GM18498 (cell line): ENCODE data around the gene ABCB10.
"Not testable (repeated sequence)": the region's sequence is repeated elsewhere in the genome, so short reads cannot be mapped to it uniquely, and the experiment has no call there.

Experiments
- ATAC-seq: cut with Tn5 transposase; IDR thresholded peaks from one replicate; pipeline ENCODE4 v1.9.1; 2021; ENCODE audit warnings: mild to moderate bottlenecking, moderate library complexity; ENCODE audit not compliant: unreplicated experiment

ABCB10 gene

DNA sequence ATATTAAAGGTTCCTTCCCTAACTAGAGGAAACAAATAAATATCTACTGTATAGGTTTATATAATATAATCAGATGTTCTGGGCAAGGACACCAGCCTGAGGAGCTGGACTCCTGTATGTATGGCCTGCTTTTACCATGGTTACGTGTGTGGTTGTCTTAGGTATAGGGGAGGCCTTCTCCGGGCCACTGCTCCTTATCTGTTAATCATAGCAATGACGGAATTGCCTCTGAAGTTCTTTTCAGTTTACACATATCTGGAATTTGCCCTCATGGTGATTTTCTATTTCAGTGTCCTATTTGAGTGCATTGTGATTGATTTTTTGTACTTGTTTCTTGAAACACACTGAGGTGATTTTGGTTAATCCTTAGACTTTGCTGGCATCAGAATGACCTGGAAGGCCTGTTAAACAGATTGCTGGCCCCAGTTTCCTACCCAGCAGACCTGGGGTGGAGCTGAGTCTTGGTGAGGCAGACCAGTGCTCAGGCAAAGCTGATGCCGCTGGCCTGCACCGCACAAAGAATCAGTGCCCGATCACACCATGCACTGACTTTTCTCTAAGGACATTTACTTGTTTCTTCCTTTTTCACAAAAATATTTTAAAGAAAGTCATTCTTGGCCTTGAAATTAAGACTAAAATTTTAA lies 18.5 kb downstream of the ABCB10 start:
- ATAC-seq = no peak

DNA sequence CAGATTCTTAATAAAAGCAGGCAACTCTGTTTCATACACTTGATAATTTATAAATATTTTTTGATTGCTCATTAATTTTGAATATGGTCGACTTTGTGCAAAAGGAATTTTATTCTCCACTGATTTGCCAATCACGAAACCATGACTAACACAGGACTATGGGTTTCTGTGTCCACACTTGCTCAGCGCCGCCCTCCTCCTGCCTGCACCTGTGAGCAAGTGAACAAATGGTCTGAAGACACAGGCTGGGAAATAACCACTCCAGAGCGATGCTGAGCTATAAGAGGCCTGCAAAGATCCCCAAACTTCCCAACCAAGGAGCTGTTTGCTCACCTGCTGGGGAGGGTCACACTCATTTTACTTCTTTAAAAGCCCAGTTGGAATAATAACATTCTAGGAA lies 19.6 kb downstream of the ABCB10 start:
- ATAC-seq = no peak

DNA sequence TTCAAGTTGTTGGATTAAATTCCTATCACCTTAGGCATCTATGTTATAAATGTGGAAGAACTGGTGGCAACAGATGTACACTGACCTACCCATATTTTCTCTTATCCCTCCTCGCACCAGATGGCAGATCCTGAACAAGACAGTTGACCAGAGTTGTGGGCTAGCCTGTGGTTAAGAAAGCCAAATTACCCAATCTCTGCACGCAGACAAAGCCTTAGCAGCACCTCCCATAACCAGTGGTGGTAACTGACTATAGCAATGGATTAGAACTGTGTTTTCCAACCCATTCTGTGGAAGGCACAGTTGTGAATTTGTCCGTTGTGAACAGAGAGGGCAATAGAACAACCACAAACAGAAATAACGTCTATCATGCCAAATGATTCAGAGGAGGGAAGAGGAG lies 20.6 kb downstream of the ABCB10 start:
- no peak for ATAC-seq

DNA sequence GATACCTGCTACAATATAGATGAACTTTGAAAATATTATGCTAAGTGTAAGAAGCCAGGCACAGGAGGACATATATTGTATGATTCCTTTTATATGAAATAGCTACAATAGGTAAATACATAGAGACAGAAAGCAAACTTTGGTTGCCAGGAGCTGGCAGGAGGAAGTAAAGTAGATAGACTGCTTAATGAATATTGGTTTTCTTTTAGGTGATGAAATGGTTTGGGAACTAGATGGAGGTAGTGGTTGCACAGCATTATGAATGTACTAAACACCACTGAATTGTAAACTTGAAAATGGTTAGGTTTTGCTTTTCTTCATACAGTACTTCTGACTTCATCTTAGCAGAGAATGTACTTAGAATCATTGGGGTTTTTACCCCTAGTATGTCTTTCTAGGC lies 21.5 kb downstream of the ABCB10 start:
- no peak for ATAC-seq

DNA sequence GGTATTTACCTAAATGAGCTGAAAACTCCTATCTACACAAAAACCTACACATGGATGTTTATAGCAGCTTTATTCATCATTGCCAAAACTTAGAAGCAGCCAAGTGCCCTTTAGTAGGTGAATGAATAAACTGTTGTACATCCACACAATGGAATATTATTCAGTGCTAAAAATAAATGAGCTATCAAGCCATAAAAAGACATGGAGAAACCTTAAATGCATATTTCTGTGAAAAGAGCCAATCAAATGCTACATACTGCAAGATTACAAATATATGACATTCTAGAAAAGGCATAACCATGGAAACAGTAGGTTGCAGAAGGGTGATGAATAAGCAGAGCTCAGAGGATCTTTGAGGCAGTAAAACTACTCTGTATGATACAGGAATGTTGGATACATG lies 23.3 kb downstream of the ABCB10 start:
- ATAC-seq = no peak

DNA sequence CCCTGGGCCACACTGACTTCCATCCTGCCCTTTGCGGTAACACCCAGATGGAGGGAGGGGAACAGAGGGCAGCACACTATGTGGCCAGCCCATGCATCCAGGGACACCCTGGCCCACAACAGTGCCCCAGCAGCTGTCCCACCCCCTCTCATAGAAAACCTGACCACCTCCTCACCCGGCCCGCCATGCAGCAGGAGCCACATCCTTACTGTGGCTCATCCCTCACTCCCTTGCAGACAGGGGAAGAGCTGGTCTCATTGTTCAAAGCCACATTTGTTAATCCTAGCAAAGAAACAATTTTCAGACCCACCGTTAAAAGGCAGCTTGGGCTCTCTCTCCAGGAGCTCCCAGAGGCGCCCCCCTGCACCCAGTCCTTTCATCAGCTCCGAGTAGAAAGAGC lies 27.2 kb downstream of the ABCB10 start:
- ATAC-seq = no peak

DNA sequence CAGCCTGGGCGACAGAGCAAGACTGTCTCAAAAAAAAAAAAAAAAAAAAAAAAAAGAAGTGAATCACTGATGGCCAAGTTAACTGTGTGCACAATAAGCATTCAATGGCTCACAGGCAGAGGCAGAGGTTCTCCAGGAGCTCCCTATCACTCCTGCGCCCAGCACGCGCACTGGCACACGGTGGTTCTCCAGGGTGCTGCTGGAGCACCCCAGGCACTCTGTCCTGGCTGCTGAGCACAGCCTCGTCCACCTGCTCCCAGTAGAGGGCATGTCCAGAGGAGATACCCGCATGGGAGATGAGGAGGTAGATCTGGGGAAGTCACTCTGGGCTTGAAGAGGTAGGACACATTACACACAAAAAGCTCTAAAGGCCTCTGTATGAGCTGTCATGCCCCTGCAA lies 28.9 kb downstream of the ABCB10 start:
- no peak for ATAC-seq

DNA sequence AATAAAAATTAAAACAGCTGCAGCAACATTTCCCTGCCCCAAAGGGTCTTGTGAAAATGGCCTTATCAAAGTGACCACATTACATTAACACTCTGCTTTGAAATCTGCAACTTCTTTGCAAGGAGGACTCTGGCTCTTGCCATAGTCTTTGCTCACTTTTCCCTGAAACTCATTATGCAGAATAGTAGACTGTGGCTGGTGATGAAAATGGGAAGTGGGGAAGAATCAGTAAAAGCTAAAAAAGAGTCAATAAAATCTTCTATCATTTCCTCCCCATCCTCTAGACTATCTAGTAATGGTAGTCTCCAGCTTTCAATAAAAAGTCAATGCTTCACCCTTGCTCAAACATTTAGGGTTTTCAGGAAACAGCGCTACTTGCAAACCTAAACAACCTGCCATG lies 31.8 kb downstream of the ABCB10 start:
- ATAC-seq = no peak

DNA sequence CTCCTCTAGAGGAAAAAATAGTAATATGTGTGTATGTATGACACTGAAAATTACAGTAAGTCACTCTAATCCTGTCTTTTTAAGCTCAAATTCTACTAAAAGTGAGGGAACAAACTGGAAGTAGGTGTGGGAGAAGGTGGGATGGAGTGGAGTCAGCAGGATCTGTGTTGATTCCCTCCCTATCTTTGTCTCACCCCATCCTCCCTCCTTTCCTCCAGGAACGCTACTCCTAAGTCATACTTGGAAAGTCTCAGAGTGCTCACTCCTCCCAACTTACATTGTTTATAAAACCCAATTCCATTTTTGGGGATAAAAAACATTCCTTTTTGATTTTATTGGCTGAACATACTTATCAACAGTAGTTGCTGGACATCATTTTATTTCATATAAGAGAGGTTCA lies 35.5 kb downstream of the ABCB10 start:
- no peak for ATAC-seq

DNA sequence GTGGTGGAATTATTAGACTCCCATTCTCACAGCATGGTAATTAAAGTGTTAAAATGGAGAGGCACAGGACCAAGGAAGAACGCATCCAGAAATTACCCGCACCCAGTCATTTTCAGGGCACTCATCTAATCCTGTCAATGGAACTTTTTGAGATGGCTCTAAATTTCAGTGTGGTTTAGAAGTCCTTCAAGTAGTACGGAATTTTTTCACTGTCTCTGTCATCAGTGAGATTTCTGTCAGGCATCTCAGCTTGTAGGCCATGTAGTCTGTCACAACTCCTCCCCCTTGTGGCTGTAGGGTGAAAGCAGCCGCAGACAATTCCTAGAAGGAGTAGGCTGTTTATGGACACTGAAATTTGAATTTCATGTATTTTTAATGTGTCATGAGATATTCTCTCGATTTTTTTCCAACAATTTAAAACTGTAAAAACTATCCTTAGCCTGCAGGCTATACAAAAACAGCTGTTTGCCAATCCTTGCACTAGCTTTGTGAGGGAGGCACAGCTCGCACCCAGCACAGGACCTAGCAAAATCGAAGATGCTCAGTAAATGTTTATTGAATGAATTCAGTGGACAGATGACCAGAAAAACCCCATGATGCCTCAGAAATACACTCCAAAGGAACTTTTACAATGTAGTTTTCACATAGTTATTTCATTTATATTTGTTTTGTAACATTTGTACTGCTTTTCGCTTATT lies 43.8 kb downstream of the ABCB10 start:
- peak; percentile 80 for ATAC-seq

DNA sequence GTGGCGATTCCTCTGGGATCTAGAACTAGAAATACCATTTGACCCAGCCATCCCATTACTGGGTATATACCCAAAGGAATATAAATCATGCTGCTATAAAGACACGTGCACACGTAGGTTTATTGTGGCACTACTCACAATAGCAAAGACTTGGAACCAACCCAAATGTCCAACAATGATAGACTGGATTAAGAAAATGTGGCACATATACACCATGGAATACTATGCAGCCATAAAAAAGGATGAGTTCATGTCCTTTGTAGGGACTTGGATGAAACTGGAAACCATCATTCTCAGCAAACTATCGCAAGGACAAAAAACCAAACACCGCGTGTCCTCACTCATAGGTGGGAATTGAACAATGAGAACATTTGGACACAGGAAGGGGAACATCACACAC lies 46.9 kb downstream of the ABCB10 start:
- ATAC-seq = not testable (repeated sequence)

DNA sequence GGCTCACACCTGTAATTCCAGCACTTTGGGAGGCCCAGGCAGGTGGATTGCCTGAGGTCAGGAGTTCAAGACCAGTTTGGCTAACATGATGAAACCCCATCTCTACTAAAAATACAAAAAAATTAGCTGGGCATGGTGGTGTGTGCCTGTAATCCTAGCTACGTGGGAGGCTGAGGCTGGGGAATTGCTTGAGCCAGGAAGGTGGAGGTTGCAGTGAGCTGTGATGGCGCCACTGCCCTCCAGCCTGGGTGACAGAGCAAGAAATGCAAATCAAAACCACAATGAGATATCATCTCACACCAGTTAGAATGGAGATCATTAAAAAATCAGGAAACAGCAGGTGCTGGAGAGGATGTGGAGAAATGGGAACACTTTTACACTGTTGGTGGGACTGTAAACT lies 47.3 kb downstream of the ABCB10 start:
- not testable (repeated sequence) for ATAC-seq

DNA sequence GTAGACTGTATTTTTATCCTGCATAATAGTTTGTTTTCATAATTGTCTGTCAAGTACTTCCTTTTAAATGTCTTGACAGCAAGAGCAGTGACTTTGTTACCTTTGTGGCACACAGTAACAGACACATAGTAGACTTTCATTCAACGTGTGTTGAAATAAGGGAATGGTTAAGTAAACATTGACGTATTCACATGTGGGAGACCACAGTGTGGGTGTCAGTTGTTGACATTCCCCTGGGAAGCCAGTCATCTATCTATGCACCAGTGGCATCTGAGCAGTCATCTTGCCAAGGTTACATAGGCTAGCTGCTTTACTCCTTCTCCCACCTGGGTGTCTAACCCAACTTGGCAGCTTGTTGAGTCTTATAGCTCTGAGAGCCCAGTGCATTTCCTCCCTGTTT lies 48.9 kb downstream of the ABCB10 start:
- no peak for ATAC-seq

DNA sequence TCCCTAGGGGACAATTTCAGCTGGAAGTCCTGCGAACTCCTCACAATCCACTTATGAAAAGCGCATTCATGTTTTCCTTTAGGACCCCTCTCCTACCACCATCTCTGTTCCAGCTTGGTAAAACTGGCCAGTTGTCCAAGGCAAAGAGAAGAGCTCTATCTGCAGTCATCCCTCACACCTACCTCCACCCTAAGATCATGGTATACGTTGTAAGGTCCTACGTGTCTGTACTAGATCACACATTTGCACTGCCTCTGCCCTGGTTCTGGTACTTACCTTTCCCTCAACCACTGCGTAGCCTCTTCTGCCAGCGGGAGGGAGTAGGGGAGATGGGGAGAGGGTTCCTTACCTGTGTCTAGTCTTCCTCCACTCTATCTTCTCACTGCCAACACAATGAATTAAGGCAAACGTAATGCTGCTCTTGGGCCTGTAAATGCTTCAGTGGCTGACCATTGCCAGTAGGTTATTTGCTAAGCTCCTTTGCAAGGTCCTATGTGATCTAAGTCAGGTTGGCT lies 49.6 kb downstream of the ABCB10 start:
- no peak for ATAC-seq

DNA sequence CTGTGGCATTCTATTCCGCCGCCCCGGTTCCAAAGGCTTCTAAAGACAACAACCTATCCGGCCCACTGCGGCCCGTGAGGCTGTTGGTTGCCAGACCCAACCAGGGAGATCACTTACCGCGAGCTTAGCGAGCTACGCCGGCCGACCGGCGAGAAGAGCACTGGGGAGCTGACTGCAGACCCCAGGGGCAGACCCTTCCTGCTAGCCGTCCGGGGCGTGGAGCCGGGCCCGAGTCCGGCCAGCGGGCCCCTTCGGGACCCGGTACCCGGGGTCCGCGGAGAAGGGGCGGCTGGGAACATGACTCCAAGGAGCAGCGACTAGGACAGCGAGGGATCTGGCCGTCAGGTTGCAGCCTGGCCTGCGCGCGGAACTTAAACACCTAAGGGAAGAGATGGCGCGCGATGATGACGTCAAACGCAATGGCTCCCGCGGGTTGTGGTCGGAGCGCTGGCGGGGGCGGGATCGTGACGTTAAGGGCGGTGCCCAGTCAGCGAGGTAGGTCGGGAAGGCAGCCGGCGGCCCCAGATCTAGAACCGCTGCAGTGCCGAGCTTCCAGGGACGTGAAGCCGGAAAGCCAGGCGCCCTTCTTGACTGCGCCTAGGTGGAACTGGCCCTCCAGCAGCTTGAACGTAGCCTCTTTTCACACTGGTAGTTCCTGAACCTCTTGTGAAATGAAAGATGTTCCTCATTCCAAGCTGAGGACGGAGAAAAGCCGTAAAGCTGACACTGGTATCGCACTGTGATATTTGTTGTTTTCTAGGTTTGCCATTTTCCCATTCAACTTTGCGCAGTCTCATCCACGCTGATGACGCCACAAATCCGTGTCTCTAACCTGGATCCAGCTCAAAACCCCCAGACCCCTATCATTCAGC lies 50.3 kb downstream of the ABCB10 start, which contains the start of gene NUP133:
Gene NUP133, minus strand, starts transcription at position 391 of the 872 bp plus-strand sequence. Its CDS starts 92 bp downstream, at position 299.
- peak; percentile 94 for ATAC-seq

DNA sequence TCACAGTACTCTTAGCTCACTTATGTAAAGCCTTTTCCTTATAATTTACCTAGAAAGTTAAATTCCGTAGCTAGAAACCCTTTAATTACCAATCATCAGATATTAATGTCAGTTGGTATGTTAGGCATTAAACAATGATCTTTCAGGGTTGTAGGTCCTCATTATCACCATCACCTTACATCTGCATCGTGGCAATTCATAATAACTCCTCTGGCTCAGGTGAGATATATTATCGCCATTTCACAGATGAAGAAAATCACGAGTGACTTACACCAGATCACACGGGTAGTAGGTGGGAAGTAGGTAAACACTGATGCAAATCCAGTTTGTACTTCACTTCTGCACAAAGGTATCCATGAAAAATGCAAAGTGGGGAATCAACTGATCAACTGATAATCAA lies 51.0 kb downstream of the ABCB10 start:
- ATAC-seq = peak; percentile 4

DNA sequence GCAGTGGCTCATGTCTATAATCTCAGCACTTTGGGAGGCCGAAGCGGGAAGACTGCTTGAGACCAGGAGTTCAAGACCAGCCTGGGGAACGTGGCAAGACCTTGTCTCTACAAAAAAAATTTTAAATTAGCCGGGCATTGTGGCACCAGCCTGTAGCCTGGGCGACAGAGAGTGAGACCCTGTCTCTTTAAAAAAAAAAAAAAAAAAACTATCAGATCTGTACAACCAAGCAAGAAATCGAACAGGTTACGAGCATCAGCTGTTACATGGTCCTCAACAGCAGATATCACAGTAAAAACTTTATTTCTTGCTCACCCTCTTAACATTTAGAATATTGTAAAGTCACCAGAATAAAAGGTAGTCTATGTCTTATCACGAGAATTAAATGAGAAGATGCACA lies 51.9 kb downstream of the ABCB10 start:
- ATAC-seq = no peak

DNA sequence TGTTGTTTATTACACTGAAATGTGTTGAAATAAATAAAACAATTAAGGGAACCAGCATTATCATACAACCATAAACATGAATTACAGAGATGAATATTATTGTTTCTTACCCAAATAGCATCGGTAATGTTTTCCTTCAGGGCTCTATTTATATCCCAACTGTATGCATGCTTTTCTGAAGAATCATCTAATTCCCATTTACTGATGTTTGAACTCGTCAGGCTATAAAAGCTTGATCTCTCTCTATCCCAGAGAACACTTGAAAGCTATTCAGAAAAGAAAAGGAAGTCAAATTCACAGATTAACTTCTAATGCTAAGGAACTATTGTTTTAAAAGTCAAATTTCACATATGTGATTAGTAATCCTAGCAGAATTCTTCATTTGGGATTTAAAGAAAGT lies 62.7 kb downstream of the ABCB10 start:
- ATAC-seq = no peak

DNA sequence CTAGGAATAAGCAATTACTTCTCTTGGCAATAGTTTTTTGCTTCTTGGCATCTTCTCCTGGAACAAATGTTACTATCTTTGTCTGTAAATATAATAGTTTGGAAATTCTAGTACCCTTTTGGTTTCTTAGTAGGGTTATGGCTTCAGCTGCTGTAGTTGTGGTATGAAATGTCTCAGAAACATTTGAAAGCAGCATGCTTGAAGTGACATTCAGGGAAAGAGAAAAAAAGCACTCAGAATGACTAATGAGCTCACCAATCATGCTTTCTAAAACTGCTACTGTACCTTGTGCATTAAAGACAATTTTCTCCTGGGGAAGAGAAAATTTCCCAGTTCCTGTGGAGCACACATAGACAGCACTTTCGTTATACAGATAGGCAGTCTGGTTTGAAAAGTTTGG lies 71.3 kb downstream of the ABCB10 start:
- ATAC-seq = no peak

DNA sequence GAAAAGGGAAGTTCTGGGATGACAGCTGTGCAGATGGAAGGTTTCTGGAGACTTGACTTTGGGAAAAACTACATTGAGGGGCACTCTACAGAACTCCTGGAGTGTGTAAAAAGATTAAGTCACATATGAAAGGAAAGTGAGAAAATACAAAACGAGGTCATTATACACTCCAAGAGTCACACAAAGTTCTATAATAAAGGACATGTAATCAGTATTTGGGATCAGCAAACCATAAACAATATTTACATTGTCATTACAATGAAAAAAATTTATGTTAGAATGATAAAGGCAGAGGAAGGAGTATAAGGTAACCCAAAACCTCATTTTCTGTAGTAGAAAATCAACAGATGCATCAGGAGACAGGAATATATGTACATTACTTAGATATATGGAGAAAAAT lies 73.2 kb downstream of the ABCB10 start:
- ATAC-seq = no peak

DNA sequence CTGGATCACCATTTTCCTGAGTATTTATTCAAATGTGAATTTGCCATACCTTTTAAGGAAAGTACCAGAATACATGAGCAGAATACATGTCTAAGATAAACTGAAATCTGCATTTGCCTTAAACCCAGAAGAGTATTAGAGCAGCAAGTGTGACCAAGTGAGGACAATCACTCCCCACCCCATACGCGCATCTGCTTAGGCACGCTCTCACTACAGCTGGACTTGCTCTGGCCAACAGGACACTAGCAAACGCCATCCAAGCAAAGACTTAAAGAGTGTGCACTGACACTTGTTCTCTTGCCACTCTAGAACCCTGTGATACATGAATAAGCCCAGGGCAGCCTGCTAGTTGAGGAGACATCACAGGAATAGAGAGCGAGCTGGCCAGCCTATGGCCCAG lies 76.0 kb downstream of the ABCB10 start:
- no peak for ATAC-seq

DNA sequence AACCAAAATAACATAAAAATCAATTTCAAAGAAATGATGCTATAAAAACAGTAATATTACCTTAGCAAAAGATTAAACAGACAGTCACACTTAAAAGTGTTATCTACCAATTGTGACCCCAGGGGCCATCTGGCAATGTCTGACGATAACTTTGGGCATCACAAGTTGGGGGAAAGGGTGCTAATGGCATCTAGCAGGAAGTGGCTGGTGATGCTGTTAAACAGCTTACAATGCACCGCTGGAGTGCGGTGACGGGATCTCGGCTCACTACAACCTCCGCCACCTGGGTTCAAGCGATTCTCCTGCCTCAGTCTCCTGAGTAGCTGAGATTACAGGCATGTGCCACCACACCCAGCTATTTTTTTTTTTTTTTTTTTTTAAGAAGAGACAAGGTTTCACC lies 78.0 kb downstream of the ABCB10 start:
- ATAC-seq = no peak
